HFF-Myc (cell line): Measurements from ENCODE around the gene PACRG.

ENCODE experiments used
- DNase-seq: peaks from one replicate; pipeline ENCODE4 v3.0.0-alpha.2; 2011; ENCODE audit warnings: low read depth; ENCODE audit errors: extremely low read depth
- H3K4me3 ChIP-seq: replicated peaks from 2 replicates; pipeline ENCODE4 v1.5.1; 2011; ENCODE audit warnings: low read depth, mild to moderate bottlenecking, control low read depth, low read length
- CTCF ChIP-seq: IDR thresholded peaks from 2 replicates; pipeline ENCODE4 v1.5.1; 2012; ENCODE audit warnings: mild to moderate bottlenecking, low read depth, low read length, control low read depth; ENCODE audit errors: missing control alignments

PACRG gene

GRCh38 chr6:163327165-163327880, 599.5 kb downstream of the PACRG start:
- H3K4me3 ChIP-seq = no peak overlapping the region
- no peak for DNase-seq
- no peak for TF ChIP-seq CTCF

GRCh38 chr6:163327921-163328320, 600.1 kb downstream of the PACRG start:
- DNase-seq = peak; percentile 78
- no peak for TF ChIP-seq CTCF
- no peak overlapping the region for H3K4me3 ChIP-seq

- no peak overlapping the region for H3K4me3 ChIP-seq
- no peak for TF ChIP-seq CTCF
- no peak for DNase-seq
Measured at GRCh38 chr6:163328411-163328810, 600.6 kb downstream of the PACRG start.

DNA sequence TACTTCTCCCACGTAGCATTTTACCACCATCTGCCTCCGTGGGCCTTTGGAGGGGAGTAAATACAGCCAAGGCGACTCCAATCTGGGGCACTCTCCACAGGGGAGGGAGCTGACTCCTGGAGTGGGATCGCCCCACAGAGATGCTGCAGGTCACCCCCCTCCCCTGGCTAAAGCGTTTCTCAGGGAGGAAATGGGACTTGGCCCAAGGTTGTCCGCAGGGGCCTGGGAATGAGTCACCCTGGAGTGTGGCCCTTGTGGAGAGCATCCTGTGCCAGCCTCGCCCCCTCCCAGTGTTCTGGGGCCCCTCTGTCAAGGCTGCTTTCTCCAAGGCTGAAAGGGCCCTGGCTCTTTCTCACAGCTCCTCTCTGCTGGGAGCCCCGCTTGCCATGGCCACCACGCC, 602.2 kb downstream of the PACRG start:
- no peak for TF ChIP-seq CTCF
- H3K4me3 ChIP-seq = no peak overlapping the region
- no peak for DNase-seq

GRCh38 chr6:163331245-163331644, 603.5 kb downstream of the PACRG start:
- no peak for TF ChIP-seq CTCF
- H3K4me3 ChIP-seq = no peak overlapping the region
- DNase-seq = no peak

GRCh38 chr6:163332575-163332974, 604.8 kb downstream of the PACRG start:
- DNase-seq = no peak
- H3K4me3 ChIP-seq = no peak overlapping the region
- no peak for TF ChIP-seq CTCF

DNA sequence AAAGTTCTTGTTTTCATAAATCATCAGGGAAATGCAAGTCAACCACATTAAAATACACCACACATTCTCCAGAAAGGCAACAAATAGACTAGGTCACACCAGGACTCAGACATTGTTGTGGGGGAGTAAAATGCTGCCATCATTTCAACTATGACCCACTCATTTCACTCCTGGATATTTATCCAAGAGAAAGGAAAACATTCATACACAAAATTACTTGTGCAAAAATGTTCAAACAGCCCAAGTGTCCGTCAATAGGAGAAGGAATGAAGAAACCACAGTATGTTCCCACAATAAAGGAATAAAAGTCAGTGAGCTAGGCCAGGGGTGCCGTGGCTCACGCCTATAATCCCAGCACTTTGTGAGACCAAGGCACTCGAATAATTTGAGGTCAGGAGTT, 605.3 kb downstream of the PACRG start:
- no peak overlapping the region for H3K4me3 ChIP-seq
- no peak for DNase-seq
- TF ChIP-seq CTCF = no peak
